H1 (cell line): ENCODE measurements around the gene HDHD3. TPM values are rescaled to one million over a fixed set of nuclear protein-coding genes. Genes with fewer than 3 reads are reported as not detected.

Experiments
- CTCF ChIP-seq, 3 experiments: IDR thresholded peaks; 1 replicate in 2 of 3; 2 replicates in 1 of 3; pipeline versions ENCODE4 v1.5.1 to v1.6.1; 2011; ENCODE audit warnings: low read length in 3 of 3, mild to moderate bottlenecking in 3 of 3, inconsistent platforms in 2 of 3, low read depth in 1 of 3, moderate library complexity in 1 of 3; ENCODE audit not compliant: insufficient read depth in 1 of 3; ENCODE audit errors: control extremely low read depth in 1 of 3
- RBBP5 ChIP-seq: IDR thresholded peaks from 2 replicates; pipeline ENCODE4 v1.7.1; 2012; ENCODE audit warnings: low read depth, mild to moderate bottlenecking, inconsistent platforms, low read length, moderate library complexity, borderline replicate concordance
- RFX5 ChIP-seq: IDR thresholded peaks from 2 replicates; pipeline ENCODE4 v1.6.1; 2011; ENCODE audit warnings: low read depth, low read length, improper control_type of control experiment, borderline replicate concordance
- polyA plus RNA-seq, 7 experiments: library from polyadenylated mRNA; depleted of rRNA in 3 of 7; stranded (reverse) in 5 of 7; unstranded in 2 of 7; fragments of >200 nt in 5 of 7; fragments of 200-250 nt in 2 of 7; gene quantifications; 1 replicate in 5 of 7; 2 replicates in 1 of 7; 4 replicates in 1 of 7; pipeline versions ENCODE4 v1.2.1 to v1.2.3, GENCODE V29; 2011 to 2013; ENCODE audit warnings: missing spikeins in 2 of 7, mixed read lengths in 2 of 7
- total RNA-seq: library from RNA; stranded (reverse); fragmentation: NEBNext Ultra II Directional; extraction: Animal tissue kit (Norgen Biotek cat#: 25700); gene quantifications from 2 replicates; pipeline ENCODE4 v1.2.1, GENCODE V29; 2021

HDHD3 gene
- total and polyA plus RNA-seq, 2 of the 8 experiments (the other 6 are each of a cell fraction or from before 2014, with no cell fraction given) = 12.1 to 25.3 TPM

GRCh38 chr9:113359385-113359784 lies 17.4 kb downstream of the HDHD3 start (continued):
- no peak for TF ChIP-seq CTCF (IDR thresholded peaks at IDR 0.05; ENCODE audit: control extremely low read depth in 1 of 3, insufficient read depth in 1 of 3, low read depth in 1 of 3, low read length in 3 of 3)
- TF ChIP-seq RBBP5 = no peak
- no peak for TF ChIP-seq RFX5
